Gastroesophageal sphincter (tissue), 4 donors: ENCODE results near the gene PRRC2A. TPM values are rescaled to one million over a fixed set of nuclear protein-coding genes. Genes with fewer than 3 reads are reported as not detected.
A peak's percentile ranks its signal among the peaks of the same experiment; 100 is the strongest.

ENCODE experiments used
- ATAC-seq: fragments of 150-250 bp; one replicate; pipeline ENCODE4 v1.9.1; 2016; ENCODE audit warnings: mild to moderate bottlenecking, moderate library complexity
- H3K27ac ChIP-seq, 4 donors: fragments of 200-600 bp; sonication (generic) in 3 of 4; 1 replicate in 3 of 4; 2 replicates in 1 of 4; pipeline ENCODE4 v1.5.1; 2016 to 2019
- H3K27me3 ChIP-seq: fragments of 200-600 bp; sonication (generic); one replicate; pipeline ENCODE4 v1.5.1; 2019
- H3K36me3 ChIP-seq, 2 donors: fragments of 200-600 bp; sonication (generic); one replicate each; pipeline ENCODE4 v1.5.1; 2019; ENCODE audit warnings: control low read depth in 1 of 2
- H3K4me1 ChIP-seq, 3 donors: fragments of 200-600 bp; sonication (generic); 1 replicate in 2 of 3; 2 replicates in 1 of 3; pipeline ENCODE4 v1.5.1; 2016 to 2019; ENCODE audit warnings: control low read depth in 2 of 3
- H3K4me3 ChIP-seq, 2 donors: fragments of 200-600 bp; sonication (generic); one replicate each; pipeline ENCODE4 v1.5.1; 2019; ENCODE audit warnings: mild to moderate bottlenecking in 1 of 2, moderate library complexity in 1 of 2
- H3K9me3 ChIP-seq, 3 donors: fragments of 200-600 bp; sonication (generic); one replicate each; pipeline ENCODE4 v1.5.1; 2017 to 2019; ENCODE audit warnings: control low read depth in 2 of 3
- CTCF ChIP-seq, 4 experiments: fragments of 200-600 bp in 2 of 4; fragments of 450-650 bp in 2 of 4; sonication (generic) in 1 of 4; IDR thresholded peaks; one replicate each; pipeline ENCODE4 v1.5.1; 2017 to 2019; ENCODE audit warnings: antibody characterized with exemption in 4 of 4, mild to moderate bottlenecking in 2 of 4, moderate library complexity in 2 of 4
- EP300 ChIP-seq: sonication (generic); formaldehyde crosslinking; IDR thresholded peaks from one replicate; pipeline ENCODE4 v1.6.1; 2017; ENCODE audit warnings: antibody characterized with exemption, mild to moderate bottlenecking
- POLR2A ChIP-seq, 2 donors: fragments of 450-650 bp; IDR thresholded peaks; one replicate each; pipeline ENCODE4 v1.6.1; 2017; ENCODE audit warnings: antibody characterized with exemption in 2 of 2, mild to moderate bottlenecking in 2 of 2, moderate library complexity in 1 of 2
- POLR2AphosphoS5 ChIP-seq: sonication (generic); formaldehyde crosslinking; IDR thresholded peaks from one replicate; pipeline ENCODE4 v1.6.1; 2017; ENCODE audit warnings: antibody characterized with exemption
- WGBS, 2 donors: methylation state at CpG; one replicate each; pipeline ENCODE4 v1.1.5; 2018; ENCODE audit warnings: low coverage in 1 of 2; 5-methylcytosine and 5-hydroxymethylcytosine counted together
- total RNA-seq, 4 donors: library from RNA; depleted of rRNA; stranded (reverse); fragments of >200 nt; gene quantifications; one replicate each; pipeline ENCODE4 v1.1.0, GENCODE V29; 2016

The PRRC2A gene
- total RNA-seq = 100 to 1,000 TPM in 1 of 4 donors, 10 to 100 TPM in 3; 47.9 to 137 (median 76.2) TPM

GRCh38 chr6:31620586-31621319 is at the start of gene PRRC2A:
Gene PRRC2A (plus strand): TSS chr6:31620715. CDS start chr6:31622790, 2,075 bp downstream.
- WGBS, 2 donors = 0 to 1% methylated on average over 3 to 15 of the region's 67 CpGs
- peak within 1 kb of the TSS; percentile 82 to 98 (median 94) for H3K27ac ChIP-seq

GRCh38 chr6:31572041-31572911 is 48.2 kb upstream of the PRRC2A start, which contains the start of gene LTA:
Gene LTA (plus strand): TSS chr6:31572289. CDS start chr6:31572743, 454 bp downstream.
- Histone ChIP-seq H3K9me3 (no peaks in the 10 kb centered on the region), H3K4me1 (no peaks in the 10 kb centered on the region), H3K27ac (no peak within 1 kb of the TSS), H3K27me3 (peaks cover 40% of the 10 kb centered on the region), H3K4me3 (no peak within 1 kb of the TSS), H3K36me3 (no peaks in the 10 kb centered on the region)
- no peak for ATAC-seq
- 72 to 83% methylated on average over 6 to 18 of the region's 27 CpGs for WGBS, 2 donors
- TF ChIP-seq POLR2AphosphoS5 = no peak
- no peak for TF ChIP-seq EP300
- no peak for TF ChIP-seq POLR2A (IDR thresholded peaks at IDR 0.05)

More at GRCh38 chr6:31620586-31621319, at the start of gene PRRC2A:
- Histone ChIP-seq H3K36me3 (peaks cover 0 to 32% of the 10 kb centered on the region in 2 donors), H3K9me3 (no peaks in the 10 kb centered on the region), H3K27me3 (no peaks in the 10 kb centered on the region), H3K4me1 (peaks cover 0 to 25% (median 8%) of the 10 kb centered on the region in 3 donors), H3K4me3 (peak within 1 kb of the TSS; percentile 54 to 85)
- TF ChIP-seq CTCF (IDR thresholded peaks at IDR 0.05) = no peak
- TF ChIP-seq POLR2A (IDR thresholded peaks at IDR 0.05) = peak; percentile 75 to 76
- TF ChIP-seq POLR2AphosphoS5 = peak; percentile 20
- peak; percentile 83 for ATAC-seq

DNA sequence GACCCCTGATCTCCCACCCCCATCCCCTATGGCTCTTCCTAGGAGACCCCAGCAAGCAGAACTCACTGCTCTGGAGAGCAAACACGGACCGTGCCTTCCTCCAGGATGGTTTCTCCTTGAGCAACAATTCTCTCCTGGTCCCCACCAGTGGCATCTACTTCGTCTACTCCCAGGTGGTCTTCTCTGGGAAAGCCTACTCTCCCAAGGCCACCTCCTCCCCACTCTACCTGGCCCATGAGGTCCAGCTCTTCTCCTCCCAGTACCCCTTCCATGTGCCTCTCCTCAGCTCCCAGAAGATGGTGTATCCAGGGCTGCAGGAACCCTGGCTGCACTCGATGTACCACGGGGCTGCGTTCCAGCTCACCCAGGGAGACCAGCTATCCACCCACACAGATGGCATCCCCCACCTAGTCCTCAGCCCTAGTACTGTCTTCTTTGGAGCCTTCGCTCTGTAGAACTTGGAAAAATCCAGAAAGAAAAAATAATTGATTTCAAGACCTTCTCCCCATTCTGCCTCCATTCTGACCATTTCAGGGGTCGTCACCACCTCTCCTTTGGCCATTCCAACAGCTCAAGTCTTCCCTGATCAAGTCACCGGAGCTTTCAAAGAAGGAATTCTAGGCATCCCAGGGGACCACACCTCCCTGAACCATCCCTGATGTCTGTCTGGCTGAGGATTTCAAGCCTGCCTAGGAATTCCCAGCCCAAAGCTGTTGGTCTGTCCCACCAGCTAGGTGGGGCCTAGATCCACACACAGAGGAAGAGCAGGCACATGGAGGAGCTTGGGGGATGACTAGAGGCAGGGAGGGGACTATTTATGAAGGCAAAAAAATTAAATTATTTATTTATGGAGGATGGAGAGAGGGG is 47.0 kb upstream of the PRRC2A start:
- H3K4me1 ChIP-seq = no peaks in the 10 kb centered on the region
- 85 to 100% methylated on average over 3 to 9 of the region's 9 CpGs for WGBS, 2 donors
- H3K36me3 ChIP-seq = no peaks in the 10 kb centered on the region
- ATAC-seq = no peak
- no peaks in the 10 kb centered on the region for H3K9me3 ChIP-seq
- H3K27ac ChIP-seq = no peak overlapping the region
- H3K4me3 ChIP-seq = no peak overlapping the region
- peaks cover 29% of the 10 kb centered on the region for H3K27me3 ChIP-seq
- no peak for TF ChIP-seq POLR2AphosphoS5
- no peak for TF ChIP-seq EP300
- no peak for TF ChIP-seq CTCF (IDR thresholded peaks at IDR 0.05)

GRCh38 chr6:31574106-31575061 is 46.1 kb upstream of the PRRC2A start:
- WGBS, 2 donors = 68 to 76% methylated on average over 6 to 10 of the region's 14 CpGs
- no peaks in the 10 kb centered on the region for H3K4me1 ChIP-seq
- TF ChIP-seq POLR2A (IDR thresholded peaks at IDR 0.05) (no peak), EP300 (no peak), POLR2AphosphoS5 (no peak), CTCF (IDR thresholded peaks at IDR 0.05) (no peak)
- no peaks in the 10 kb centered on the region for H3K36me3 ChIP-seq
- H3K9me3 ChIP-seq = no peaks in the 10 kb centered on the region
- H3K27ac ChIP-seq = peak overlapping the region in 1 of 4 donors; percentile 71
- no peak overlapping the region for H3K4me3 ChIP-seq
- peaks cover 20% of the 10 kb centered on the region for H3K27me3 ChIP-seq
- ATAC-seq = no peak
